Hepatocyte (in vitro differentiated cells): Measurements from ENCODE around the gene SORCS3. TPM values are rescaled to one million over a fixed set of nuclear protein-coding genes. Genes with fewer than 3 reads are reported as not detected.

ENCODE experiments used
- DNase-seq: peaks from one replicate; pipeline ENCODE4 v3.0.0-alpha.2; 2016; ENCODE audit warnings: low spot score
- H2AFZ ChIP-seq: fragments of 200-600 bp; sonication (generic); 2 replicates; pipeline ENCODE4 v1.6.0; 2016; ENCODE audit warnings: antibody characterized with exemption, mild to moderate bottlenecking
- H3K27ac ChIP-seq: fragments of 200-600 bp; sonication (generic); 2 replicates; pipeline ENCODE4 v1.5.1; 2016; ENCODE audit warnings: mild to moderate bottlenecking
- H3K27me3 ChIP-seq: fragments of 200-600 bp; sonication (generic); 2 replicates; pipeline ENCODE4 v1.6.1; 2016
- H3K36me3 ChIP-seq: fragments of 200-600 bp; sonication (generic); replicated peaks from 2 replicates; pipeline ENCODE4 v1.5.1; 2016; ENCODE audit warnings: low read depth; ENCODE audit not compliant: insufficient read depth
- H3K4me1 ChIP-seq: fragments of 200-600 bp; sonication (generic); 2 replicates; pipeline ENCODE4 v1.5.1; 2016; ENCODE audit warnings: mild to moderate bottlenecking, moderate library complexity; ENCODE audit not compliant: insufficient read depth
- H3K4me2 ChIP-seq: fragments of 200-600 bp; sonication (generic); 2 replicates; pipeline ENCODE4 v1.6.0; 2016
- H3K4me3 ChIP-seq: fragments of 200-600 bp; sonication (generic); 2 replicates; pipeline ENCODE4 v1.5.1; 2016; ENCODE audit warnings: mild to moderate bottlenecking
- H3K79me2 ChIP-seq: fragments of 200-600 bp; sonication (generic); 2 replicates; pipeline ENCODE4 v1.6.0; 2017; ENCODE audit warnings: mild to moderate bottlenecking
- H3K9me2 ChIP-seq: fragments of 200-600 bp; sonication (generic); replicated peaks from 2 replicates; pipeline ENCODE4 v1.6.0; 2017; ENCODE audit warnings: mild to moderate bottlenecking; ENCODE audit not compliant: insufficient read depth
- H3K9me3 ChIP-seq: fragments of 200-600 bp; sonication (generic); 2 replicates; pipeline ENCODE4 v1.5.1; 2016; ENCODE audit warnings: low read depth, mild to moderate bottlenecking
- H4K20me1 ChIP-seq: fragments of 200-600 bp; sonication (generic); 2 replicates; pipeline ENCODE4 v1.6.0; 2016; ENCODE audit warnings: mild to moderate bottlenecking; ENCODE audit not compliant: insufficient read depth, poor library complexity, severe bottlenecking
- EZH2 ChIP-seq: fragments of 200-600 bp; sonication (generic); IDR thresholded peaks from 2 replicates; pipeline ENCODE4 v1.6.1; 2016; ENCODE audit warnings: antibody characterized with exemption, mild to moderate bottlenecking, borderline replicate concordance
- EZH2phosphoT487 ChIP-seq: fragments of 200-600 bp; sonication (generic); IDR thresholded peaks from one replicate; pipeline ENCODE4 v1.6.1; 2018; ENCODE audit warnings: antibody characterized with exemption, mild to moderate bottlenecking, low read depth, moderate library complexity; ENCODE audit not compliant: unreplicated experiment, severe bottlenecking
- WGBS: methylation state at CpG from one replicate; pipeline ENCODE4 v1.1.6; 2016; ENCODE audit warnings: low lambda C conversion rate; ENCODE audit errors: missing lambda C conversion rate; 5-methylcytosine and 5-hydroxymethylcytosine counted together
- polyA plus RNA-seq: library from polyadenylated mRNA; unstranded; fragments of >200 nt; fragmentation: Nextera tagmentation; extraction: Ambion mirVana; gene quantifications from 2 replicates; pipeline ENCODE4 v1.2.1, GENCODE V29; 2016
- total RNA-seq: library from RNA; depleted of rRNA; stranded (reverse); fragments of >200 nt; gene quantifications from 2 replicates; pipeline ENCODE4 v1.2.3, GENCODE V29; 2014
- TF ChIP-seq, protein P1 (sequence below): fragments of 200-600 bp; sonication (generic); IDR thresholded peaks from 2 replicates; pipeline ENCODE4 v1.5.1; 2016; ENCODE audit warnings: antibody characterized with exemption, mild to moderate bottlenecking; ENCODE audit not compliant: poor library complexity

The SORCS3 gene
- total and polyA plus RNA-seq, 2 experiments from 2014 or later = 0.59 to 0.80 TPM

DNA sequence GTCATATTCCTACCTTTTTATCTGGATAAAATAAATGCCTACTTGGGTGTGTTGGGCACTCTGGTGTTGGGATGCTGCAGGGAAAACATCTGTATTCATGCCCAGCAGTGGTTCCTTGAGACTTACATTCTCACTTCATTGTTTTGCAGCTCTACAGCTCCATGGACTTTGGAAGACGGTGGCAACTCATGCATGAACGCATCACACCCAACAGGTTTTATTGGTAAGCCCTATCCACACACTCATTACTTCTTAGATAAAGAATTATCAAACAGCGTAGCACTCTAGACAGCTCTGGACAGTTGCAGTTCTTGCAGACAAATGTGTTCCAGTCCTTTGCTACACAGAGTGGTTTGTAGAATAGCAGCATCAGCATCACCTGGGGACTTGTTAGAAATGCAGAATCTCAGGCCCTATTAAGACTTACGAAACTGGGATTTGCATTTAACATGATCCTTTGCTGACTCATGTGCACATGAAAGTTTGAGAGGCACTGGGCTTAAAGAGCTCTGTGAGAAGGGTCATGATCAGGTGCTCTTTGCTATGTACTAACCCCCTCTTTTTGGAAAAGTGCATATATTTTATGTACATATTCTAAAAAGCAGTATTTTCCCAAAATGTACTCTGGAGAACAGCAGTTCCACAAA is 401.9 kb downstream of the SORCS3 start:
- H3K4me2 ChIP-seq = no peak overlapping the region
- 76% methylated on average over 4 of the region's 4 CpGs for WGBS

DNA sequence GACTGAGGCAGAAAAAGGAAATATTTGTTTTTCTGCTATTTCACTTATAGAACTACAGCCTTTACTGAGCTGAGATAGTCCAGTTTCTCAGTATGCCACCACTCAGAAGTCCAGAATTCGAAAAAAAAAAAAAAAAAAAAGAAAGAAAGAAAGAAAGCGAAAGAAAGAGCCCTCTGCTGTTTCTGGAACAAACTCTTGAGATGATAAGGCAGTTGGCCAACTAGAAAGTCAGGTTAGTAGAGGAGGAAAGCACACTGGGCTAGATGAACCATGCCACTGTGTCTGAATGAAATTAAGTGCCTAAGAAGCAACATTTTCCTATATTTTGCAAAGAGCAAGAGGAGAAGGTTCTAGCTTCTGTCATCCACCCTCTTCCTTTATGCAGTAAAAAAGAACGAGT is 403.8 kb downstream of the SORCS3 start:
- no peaks in the 10 kb centered on the region for H3K79me2 ChIP-seq
- H4K20me1 ChIP-seq = no peaks in the 10 kb centered on the region
- H3K27me3 ChIP-seq = no peaks in the 10 kb centered on the region
- no peak overlapping the region for H2AFZ ChIP-seq
- TF ChIP-seq, protein P1, sequence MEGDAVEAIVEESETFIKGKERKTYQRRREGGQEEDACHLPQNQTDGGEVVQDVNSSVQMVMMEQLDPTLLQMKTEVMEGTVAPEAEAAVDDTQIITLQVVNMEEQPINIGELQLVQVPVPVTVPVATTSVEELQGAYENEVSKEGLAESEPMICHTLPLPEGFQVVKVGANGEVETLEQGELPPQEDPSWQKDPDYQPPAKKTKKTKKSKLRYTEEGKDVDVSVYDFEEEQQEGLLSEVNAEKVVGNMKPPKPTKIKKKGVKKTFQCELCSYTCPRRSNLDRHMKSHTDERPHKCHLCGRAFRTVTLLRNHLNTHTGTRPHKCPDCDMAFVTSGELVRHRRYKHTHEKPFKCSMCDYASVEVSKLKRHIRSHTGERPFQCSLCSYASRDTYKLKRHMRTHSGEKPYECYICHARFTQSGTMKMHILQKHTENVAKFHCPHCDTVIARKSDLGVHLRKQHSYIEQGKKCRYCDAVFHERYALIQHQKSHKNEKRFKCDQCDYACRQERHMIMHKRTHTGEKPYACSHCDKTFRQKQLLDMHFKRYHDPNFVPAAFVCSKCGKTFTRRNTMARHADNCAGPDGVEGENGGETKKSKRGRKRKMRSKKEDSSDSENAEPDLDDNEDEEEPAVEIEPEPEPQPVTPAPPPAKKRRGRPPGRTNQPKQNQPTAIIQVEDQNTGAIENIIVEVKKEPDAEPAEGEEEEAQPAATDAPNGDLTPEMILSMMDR = no peak
- no peaks in the 10 kb centered on the region for H3K4me1 ChIP-seq
- H3K27ac ChIP-seq = no peak overlapping the region
- H3K4me2 ChIP-seq = no peak overlapping the region
- no peak overlapping the region for H3K4me3 ChIP-seq
- H3K9me3 ChIP-seq = no peaks in the 10 kb centered on the region
- no peak for DNase-seq
- no peaks in the 10 kb centered on the region for H3K36me3 ChIP-seq
- no peaks in the 10 kb centered on the region for H3K9me2 ChIP-seq
- WGBS = 73% methylated on average over 3 of the region's 3 CpGs

More for the DNA sequence above, 401.9 kb downstream of the SORCS3 start:
- TF ChIP-seq EZH2phosphoT487 (no peak), EZH2 (no peak)
- TF ChIP-seq, protein P1 = no peak
- Histone ChIP-seq H3K4me3 (no peak overlapping the region), H4K20me1 (no peaks in the 10 kb centered on the region), H3K9me2 (no peaks in the 10 kb centered on the region), H2AFZ (no peak overlapping the region), H3K4me1 (no peaks in the 10 kb centered on the region), H3K27ac (no peak overlapping the region), H3K79me2 (no peaks in the 10 kb centered on the region), H3K9me3 (no peaks in the 10 kb centered on the region), H3K27me3 (no peaks in the 10 kb centered on the region), H3K36me3 (no peaks in the 10 kb centered on the region)
- DNase-seq = no peak

DNA sequence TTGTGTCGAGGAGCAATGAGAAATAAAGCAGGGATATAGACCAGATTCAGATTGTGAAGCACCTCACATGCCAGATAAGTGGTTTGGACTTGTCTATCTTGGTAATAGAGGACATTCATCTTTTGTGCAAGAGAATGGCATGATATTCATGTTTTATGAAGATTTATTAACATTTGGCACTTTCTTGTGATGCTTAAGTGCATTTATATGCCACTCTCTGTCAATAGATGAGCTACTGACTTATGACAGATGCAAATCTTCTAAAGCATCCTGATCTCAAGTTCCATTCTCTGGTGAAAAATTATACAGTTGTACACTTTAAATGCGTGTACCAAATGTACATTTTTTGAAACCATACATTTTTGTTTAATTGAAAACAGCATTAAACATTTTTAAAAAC is 415.3 kb downstream of the SORCS3 start:
- Histone ChIP-seq H3K27ac (no peak overlapping the region), H3K4me2 (no peak overlapping the region), H3K4me3 (no peak overlapping the region), H3K9me2 (no peaks in the 10 kb centered on the region), H3K27me3 (peaks cover 9% of the 10 kb centered on the region), H2AFZ (no peak overlapping the region), H3K4me1 (no peaks in the 10 kb centered on the region), H4K20me1 (no peaks in the 10 kb centered on the region), H3K36me3 (no peaks in the 10 kb centered on the region), H3K9me3 (no peaks in the 10 kb centered on the region), H3K79me2 (no peaks in the 10 kb centered on the region)
- TF ChIP-seq EZH2 (no peak), EZH2phosphoT487 (no peak)
- TF ChIP-seq, protein P1 = no peak
- 78% methylated on average over 2 of the region's 2 CpGs for WGBS
- DNase-seq = no peak

DNA sequence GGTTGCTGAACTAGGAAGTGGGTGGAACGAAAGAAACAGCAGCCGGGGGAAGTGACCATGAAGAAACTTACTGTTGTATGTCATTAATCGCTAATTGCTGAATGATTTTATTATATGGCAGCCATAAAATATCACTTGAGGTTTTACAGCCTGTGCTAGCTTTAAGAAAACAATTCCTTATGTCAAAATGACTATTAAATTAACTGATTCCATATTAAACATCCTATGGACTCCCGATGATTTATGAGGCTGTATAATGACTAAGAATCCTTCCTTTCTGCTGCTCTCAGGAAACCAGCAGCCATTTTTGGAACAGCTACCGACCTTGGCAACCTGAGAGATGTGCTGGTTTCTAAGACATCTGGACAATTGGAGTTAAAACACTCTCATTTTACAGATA is 421.9 kb downstream of the SORCS3 start:
- Histone ChIP-seq H3K27ac (no peak overlapping the region), H3K9me3 (no peaks in the 10 kb centered on the region), H3K4me1 (no peaks in the 10 kb centered on the region), H3K4me2 (no peak overlapping the region), H3K27me3 (peaks cover 4% of the 10 kb centered on the region), H2AFZ (no peak overlapping the region), H4K20me1 (no peaks in the 10 kb centered on the region), H3K4me3 (no peak overlapping the region), H3K36me3 (no peaks in the 10 kb centered on the region), H3K79me2 (no peaks in the 10 kb centered on the region), H3K9me2 (no peaks in the 10 kb centered on the region)
- no peak for TF ChIP-seq EZH2phosphoT487
- no peak for TF ChIP-seq EZH2
- TF ChIP-seq, protein P1 = no peak
- 53% methylated on average over 5 of the region's 5 CpGs for WGBS
- DNase-seq = peak; percentile 10
